Measurements from ENCODE around the gene PYCR2.
A peak's percentile ranks its signal among the peaks of the same experiment; 100 is the strongest.

The PYCR2 gene

GRCh38 chr1:225961659-225962439 lies 37.8 kb upstream of the PYCR2 start:
- H4K20me1 ChIP-seq: no peaks in the 10 kb centered on the region
- no peak overlapping the region for H3K4me3 ChIP-seq
- no peak overlapping the region for H3K9ac ChIP-seq
- no peaks in the 10 kb centered on the region for H3K36me3 ChIP-seq
- no peak for TF ChIP-seq Cebpa-rat (IDR thresholded peaks at IDR 0.05)
- peak overlapping the region; percentile 62 for H3K4me2 ChIP-seq
- no peaks in the 10 kb centered on the region for H3K9me3 ChIP-seq
- peaks cover 32% of the 10 kb centered on the region for H3K4me1 ChIP-seq
- H3K27me3 ChIP-seq: no peaks in the 10 kb centered on the region
- no peak overlapping the region for H3K27ac ChIP-seq

- Histone ChIP-seq H3K27ac (no peak overlapping the region), H3K4me1 (peaks cover 39% of the 10 kb centered on the region), H3K36me3 (no peaks in the 10 kb centered on the region), H3K27me3 (no peaks in the 10 kb centered on the region), H3K9ac (no peak overlapping the region), H4K20me1 (no peaks in the 10 kb centered on the region), H3K9me3 (no peaks in the 10 kb centered on the region), H3K4me2 (peak overlapping the region; percentile 67; the same call in 1 of the 2 replicates), H3K4me3 (no peak overlapping the region)
- TF ChIP-seq Cebpa-rat (IDR thresholded peaks at IDR 0.05): no peak
Observed at GRCh38 chr1:225958041-225958440, 34.0 kb upstream of the PYCR2 start.

GRCh38 chr1:225954753-225955152 lies 30.7 kb upstream of the PYCR2 start:
- H3K9ac ChIP-seq: no peak overlapping the region
- H3K9me3 ChIP-seq: no peaks in the 10 kb centered on the region
- no peaks in the 10 kb centered on the region for H4K20me1 ChIP-seq
- H3K27me3 ChIP-seq: no peaks in the 10 kb centered on the region
- no peaks in the 10 kb centered on the region for H3K36me3 ChIP-seq
- no peak overlapping the region for H3K4me2 ChIP-seq
- no peak overlapping the region for H3K4me3 ChIP-seq
- H3K4me1 ChIP-seq: peaks cover 35% of the 10 kb centered on the region
- TF ChIP-seq Cebpa-rat (IDR thresholded peaks at IDR 0.05): no peak
- H3K27ac ChIP-seq: no peak overlapping the region

GRCh38 chr1:225953315-225953714 lies 29.3 kb upstream of the PYCR2 start:
- no peak for TF ChIP-seq Cebpa-rat (IDR thresholded peaks at IDR 0.05)
- no peaks in the 10 kb centered on the region for H3K27me3 ChIP-seq
- H3K9ac ChIP-seq: no peak overlapping the region
- no peaks in the 10 kb centered on the region for H3K9me3 ChIP-seq
- no peak overlapping the region for H3K27ac ChIP-seq
- H3K4me3 ChIP-seq: no peak overlapping the region
- no peaks in the 10 kb centered on the region for H3K36me3 ChIP-seq
- no peak overlapping the region for H3K4me2 ChIP-seq
- no peaks in the 10 kb centered on the region for H4K20me1 ChIP-seq
- peaks cover 35% of the 10 kb centered on the region for H3K4me1 ChIP-seq

- Histone ChIP-seq H3K4me1 (peaks cover 16% of the 10 kb centered on the region), H3K9me3 (no peaks in the 10 kb centered on the region), H3K27me3 (no peaks in the 10 kb centered on the region), H3K9ac (no peak overlapping the region), H3K4me2 (peak overlapping the region; percentile 58), H3K36me3 (no peaks in the 10 kb centered on the region), H3K4me3 (no peak overlapping the region), H4K20me1 (no peaks in the 10 kb centered on the region), H3K27ac (no peak overlapping the region)
- no peak for TF ChIP-seq Cebpa-rat (IDR thresholded peaks at IDR 0.05)
Observed at GRCh38 chr1:225950905-225951497, 27.0 kb upstream of the PYCR2 start.

GRCh38 chr1:225949041-225949440 lies 25.0 kb upstream of the PYCR2 start:
- Histone ChIP-seq H3K36me3 (no peaks in the 10 kb centered on the region), H3K9me3 (no peaks in the 10 kb centered on the region), H3K4me2 (no peak overlapping the region), H3K4me1 (peaks cover 31% of the 10 kb centered on the region), H3K27me3 (no peaks in the 10 kb centered on the region), H3K4me3 (no peak overlapping the region), H3K9ac (no peak overlapping the region), H4K20me1 (no peaks in the 10 kb centered on the region), H3K27ac (no peak overlapping the region)
- TF ChIP-seq Cebpa-rat (IDR thresholded peaks at IDR 0.05): no peak

GRCh38 chr1:225946803-225947202 lies 22.8 kb upstream of the PYCR2 start:
- no peaks in the 10 kb centered on the region for H4K20me1 ChIP-seq
- no peak overlapping the region for H3K27ac ChIP-seq
- no peak overlapping the region for H3K4me3 ChIP-seq
- peaks cover 44% of the 10 kb centered on the region for H3K4me1 ChIP-seq
- no peaks in the 10 kb centered on the region for H3K9me3 ChIP-seq
- H3K4me2 ChIP-seq: no peak overlapping the region
- TF ChIP-seq Cebpa-rat (IDR thresholded peaks at IDR 0.05): no peak
- H3K36me3 ChIP-seq: no peaks in the 10 kb centered on the region
- no peak overlapping the region for H3K9ac ChIP-seq
- no peaks in the 10 kb centered on the region for H3K27me3 ChIP-seq

- no peaks in the 10 kb centered on the region for H4K20me1 ChIP-seq
- H3K9ac ChIP-seq: no peak overlapping the region
- no peak overlapping the region for H3K4me2 ChIP-seq
- no peaks in the 10 kb centered on the region for H3K27me3 ChIP-seq
- no peak overlapping the region for H3K27ac ChIP-seq
- peaks cover 44% of the 10 kb centered on the region for H3K4me1 ChIP-seq
- H3K36me3 ChIP-seq: no peaks in the 10 kb centered on the region
- no peaks in the 10 kb centered on the region for H3K9me3 ChIP-seq
- no peak overlapping the region for H3K4me3 ChIP-seq
- no peak for TF ChIP-seq Cebpa-rat (IDR thresholded peaks at IDR 0.05)
Observed at GRCh38 chr1:225946082-225946620, 22.1 kb upstream of the PYCR2 start.

- Histone ChIP-seq H3K27ac (no peak overlapping the region), H3K9ac (no peak overlapping the region), H3K4me2 (no peak overlapping the region; the same call in 1 of the 2 replicates), H3K27me3 (no peaks in the 10 kb centered on the region), H3K36me3 (no peaks in the 10 kb centered on the region), H3K9me3 (no peaks in the 10 kb centered on the region), H4K20me1 (no peaks in the 10 kb centered on the region), H3K4me3 (no peak overlapping the region), H3K4me1 (peaks cover 44% of the 10 kb centered on the region)
- TF ChIP-seq Cebpa-rat (IDR thresholded peaks at IDR 0.05): no peak
Observed at GRCh38 chr1:225945564-225945963, 21.5 kb upstream of the PYCR2 start.

GRCh38 chr1:225944951-225945350 lies 20.9 kb upstream of the PYCR2 start:
- Histone ChIP-seq H3K27ac (no peak overlapping the region; the same call in 1 of the 2 replicates), H3K9me3 (no peaks in the 10 kb centered on the region), H3K36me3 (no peaks in the 10 kb centered on the region), H3K4me2 (peak overlapping the region; percentile 60), H4K20me1 (no peaks in the 10 kb centered on the region), H3K27me3 (no peaks in the 10 kb centered on the region), H3K4me3 (no peak overlapping the region), H3K9ac (no peak overlapping the region), H3K4me1 (peaks cover 46% of the 10 kb centered on the region)
- no peak for TF ChIP-seq Cebpa-rat (IDR thresholded peaks at IDR 0.05)
